Activated CD4-positive, CD25-positive, alpha-beta regulatory T cell treated with anti-CD3 and anti-CD28 coated beads, Interleukin-2, amount 50 U/mL, for 24 hours (primary cell): ENCODE data around the gene ABCG8.

Source experiments
- ATAC-seq, 2 donors: fragments of 150-1000 bp; cut with Tn5 transposase; one replicate each; pipeline ENCODE4 v1.10.0; 2021; ENCODE audit warnings: mild to moderate bottlenecking in 1 of 2, moderate library complexity in 1 of 2

Gene ABCG8

GRCh38 chr2:43874776-43875451, 36.1 kb downstream of the ABCG8 start:
- ATAC-seq: no peak

GRCh38 chr2:43877782-43878464, 39.2 kb downstream of the ABCG8 start:
- ATAC-seq: peak; percentile 60 to 80

- ATAC-seq: no peak
These were observed 40.5 kb downstream of the ABCG8 start for GRCh38 chr2:43879261-43879660.

- ATAC-seq: no peak
These were observed 41.7 kb downstream of the ABCG8 start for GRCh38 chr2:43880471-43880870.

GRCh38 chr2:43880952-43881351, 42.2 kb downstream of the ABCG8 start:
- ATAC-seq: no peak

GRCh38 chr2:43882312-43882711, 43.5 kb downstream of the ABCG8 start:
- no peak for ATAC-seq

- no peak for ATAC-seq
These were observed 45.9 kb downstream of the ABCG8 start for GRCh38 chr2:43884689-43885088.

- no peak for ATAC-seq
These were observed 46.4 kb downstream of the ABCG8 start for GRCh38 chr2:43885132-43885632.

GRCh38 chr2:43887176-43887575, 48.4 kb downstream of the ABCG8 start:
- ATAC-seq: no peak

- ATAC-seq: no peak
These were observed 50.6 kb downstream of the ABCG8 start for GRCh38 chr2:43889416-43889815.

- no peak for ATAC-seq
These were observed 52.1 kb downstream of the ABCG8 start for GRCh38 chr2:43890855-43891254.

GRCh38 chr2:43894743-43895142, 56.0 kb downstream of the ABCG8 start:
- ATAC-seq: no peak

GRCh38 chr2:43896906-43897305, 58.1 kb downstream of the ABCG8 start:
- no peak for ATAC-seq

- no peak for ATAC-seq
These were observed 58.7 kb downstream of the ABCG8 start for GRCh38 chr2:43897492-43897891.

- ATAC-seq: no peak
These were observed 59.5 kb downstream of the ABCG8 start for GRCh38 chr2:43898134-43898837.

GRCh38 chr2:43898838-43899346, 60.1 kb downstream of the ABCG8 start:
- no peak for ATAC-seq

GRCh38 chr2:43899589-43899988, 60.8 kb downstream of the ABCG8 start:
- no peak for ATAC-seq

GRCh38 chr2:43905371-43905803, 66.6 kb downstream of the ABCG8 start:
- peak; percentile 41 to 77 for ATAC-seq

GRCh38 chr2:43905871-43906270, 67.1 kb downstream of the ABCG8 start:
- no peak for ATAC-seq

- ATAC-seq: no peak
These were observed 67.8 kb downstream of the ABCG8 start for GRCh38 chr2:43906448-43907109.

GRCh38 chr2:43911136-43911790, 72.5 kb downstream of the ABCG8 start:
- ATAC-seq: peak in 1 of 2 donors; percentile 36

- ATAC-seq: no peak
These were observed 85.7 kb downstream of the ABCG8 start for GRCh38 chr2:43924463-43924862.
